ENCODE measurements around the gene SLC7A1. TPM values are rescaled to one million over a fixed set of nuclear protein-coding genes. Genes with fewer than 3 reads are reported as not detected.

SLC7A1 gene
- total and polyA plus RNA-seq, 2 experiments from 2014 or later, result 23.0 to 74.7 TPM

GRCh38 chr13:29511106-29511796, 84.2 kb downstream of the SLC7A1 start:
- Mint-ChIP-seq H3K27ac (no peak overlapping the region; the same call in 1 of the 2 replicates), H3K4me3 (no peak overlapping the region), H3K9me3 (no peaks in the 10 kb centered on the region), H3K4me1 (peaks cover 2% of the 10 kb centered on the region; the same call in 2 of the 3 replicates), H3K36me3 (ENCODE audit: low read depth) (peaks cover 53% of the 10 kb centered on the region), H3K27me3 (ENCODE audit: insufficient read depth, low read depth, poor library complexity) (peaks cover 39% of the 10 kb centered on the region)
- no peaks in the 10 kb centered on the region; the same call in 1 of the 2 replicates for H3F3A ChIP-seq (replicated peaks; ENCODE audit: low read depth)
- no peak for ATAC-seq
- H3K4me1 ChIP-seq (ENCODE audit: insufficient read depth), result no peaks in the 10 kb centered on the region
- no peak overlapping the region for H2AFZ ChIP-seq
- DNase-seq (ENCODE audit: low spot score), result no peak
- no peak overlapping the region for H3K27ac ChIP-seq (ENCODE audit: low read depth)
- H3K27me3 ChIP-seq (ENCODE audit: insufficient read depth), result no peaks in the 10 kb centered on the region
- TF ChIP-seq JUNB (IDR thresholded peaks at IDR 0.05; ENCODE audit: unreplicated experiment) (no peak), NANOG (IDR thresholded peaks at IDR 0.05; ENCODE audit: borderline replicate concordance) (no peak), CREB1 (CRISPR knock-in tag; IDR thresholded peaks at IDR 0.05; ENCODE audit: low read depth) (no peak), ZNF114 (CRISPR knock-in tag; IDR thresholded peaks at IDR 0.05) (no peak), CTCF (conservative IDR thresholded peaks at IDR 0.05; ENCODE audit: low read depth in 2 of 2) (no peak), POLR2AphosphoS5 (IDR thresholded peaks at IDR 0.05; ENCODE audit: low read depth) (no peak), ETS1 (IDR thresholded peaks at IDR 0.05) (no peak), REST (IDR thresholded peaks at IDR 0.05; ENCODE audit: unreplicated experiment) (no peak), EZH2 (IDR thresholded peaks at IDR 0.05; ENCODE audit: low read depth, unreplicated experiment) (no peak), ZNF462 (CRISPR knock-in tag; IDR thresholded peaks at IDR 0.05) (no peak), ZNF331 (CRISPR knock-in tag; IDR thresholded peaks at IDR 0.05; ENCODE audit: low read depth) (no peak), EZH2phosphoT487 (IDR thresholded peaks at IDR 0.05; ENCODE audit: unreplicated experiment) (no peak), STAT1 (IDR thresholded peaks at IDR 0.05; ENCODE audit: unreplicated experiment) (no peak)
- peaks cover 18% of the 10 kb centered on the region; the same call in 1 of the 2 replicates for H4K20me1 ChIP-seq (replicated peaks; ENCODE audit: insufficient read depth)
- H3K36me3 ChIP-seq (ENCODE audit: insufficient read depth), result peaks cover 5% of the 10 kb centered on the region; the same call in 1 of the 2 replicates
- H3K4me2 ChIP-seq, result no peak overlapping the region
- no peaks in the 10 kb centered on the region for H3K79me2 ChIP-seq (replicated peaks; ENCODE audit: insufficient read depth)
- no peaks in the 10 kb centered on the region for H3K9me2 ChIP-seq (ENCODE audit: insufficient read depth)
- H3K4me3 ChIP-seq, result no peak overlapping the region
